NCI-H2029 (cell line): ENCODE results near the gene ESR2.
"Not testable (repeated sequence)": the region's sequence is repeated elsewhere in the genome, so short reads cannot be mapped to it uniquely, and the experiment has no call there.

ENCODE experiments used
- DNase-seq: peaks from one replicate; lab custom pipeline; 2025; lab: John Stamatoyannopoulos, UW

ESR2 gene

DNA sequence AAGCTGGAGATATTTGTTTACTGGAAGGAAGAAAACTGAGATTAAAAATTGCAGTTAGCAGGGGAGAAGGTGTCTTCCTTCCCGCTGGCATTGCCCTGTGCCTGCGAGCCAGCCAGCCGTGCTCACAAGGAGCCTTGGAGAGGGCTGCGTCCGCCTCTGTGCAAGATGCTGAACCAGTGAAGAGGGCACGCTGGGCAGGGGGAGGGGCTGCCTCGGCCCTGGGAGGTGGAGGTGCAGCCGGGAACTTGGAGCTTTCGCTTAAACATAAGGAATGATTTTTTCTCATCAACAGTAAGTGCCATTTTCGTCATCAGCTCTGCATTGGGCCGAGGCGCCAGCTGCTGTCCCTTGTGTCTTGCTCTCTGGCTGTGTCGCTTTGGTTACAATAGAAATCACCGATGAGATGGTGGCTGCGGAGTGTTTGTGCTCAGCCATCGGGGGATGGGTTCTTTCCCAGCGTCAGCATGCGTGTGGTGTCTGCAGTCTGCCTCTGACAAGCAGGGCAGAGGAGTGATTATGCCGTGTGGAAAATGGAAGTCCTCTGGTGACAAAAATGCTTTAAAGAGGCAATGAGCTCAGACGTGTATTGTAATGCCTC, 97.3 kb downstream of the ESR2 start:
- DNase-seq: no peak

- DNase-seq: no peak
Observed at GRCh38 chr14:64196056-64196455, 98.1 kb downstream of the ESR2 start.

GRCh38 chr14:64195199-64195598, 99.0 kb downstream of the ESR2 start:
- DNase-seq: no peak

DNA sequence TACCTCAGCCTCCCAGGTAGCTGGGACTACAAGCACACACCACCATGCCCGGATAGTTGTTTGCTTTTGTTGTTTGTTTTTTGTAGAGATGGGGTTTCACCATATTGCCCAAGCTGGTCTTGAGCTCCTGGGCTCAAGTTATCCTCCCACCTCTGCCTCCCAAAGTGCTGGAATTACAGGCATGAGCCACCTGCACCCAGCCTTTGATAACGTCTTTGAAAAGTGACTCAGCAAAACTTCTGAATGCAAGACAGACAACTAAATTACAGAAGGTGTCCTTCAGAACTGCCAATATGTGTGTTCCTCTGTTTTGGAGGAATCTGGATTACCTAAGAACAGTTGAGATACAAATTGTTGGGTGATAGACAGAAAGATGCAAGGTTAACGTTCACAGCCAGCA, 99.8 kb downstream of the ESR2 start:
- no peak for DNase-seq

DNA sequence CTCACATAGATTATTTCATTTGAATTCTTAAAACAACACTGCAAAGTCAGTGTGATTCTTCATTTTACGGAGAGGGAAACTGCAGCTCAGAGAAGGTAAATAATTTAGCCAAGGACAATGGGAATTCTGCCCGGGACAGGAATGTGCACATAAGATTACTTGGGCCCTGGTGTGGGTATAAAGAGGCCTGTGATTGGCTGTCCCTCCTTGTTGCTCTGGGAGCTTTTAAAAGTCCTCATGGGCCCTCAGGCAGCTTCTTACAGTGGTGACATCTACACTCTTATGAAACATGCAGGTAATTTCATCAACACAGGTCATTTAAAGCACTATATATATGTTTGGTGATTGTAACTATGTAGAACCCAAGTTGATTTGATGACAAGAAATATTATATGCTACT, 100.3 kb downstream of the ESR2 start:
- DNase-seq: no peak

DNA sequence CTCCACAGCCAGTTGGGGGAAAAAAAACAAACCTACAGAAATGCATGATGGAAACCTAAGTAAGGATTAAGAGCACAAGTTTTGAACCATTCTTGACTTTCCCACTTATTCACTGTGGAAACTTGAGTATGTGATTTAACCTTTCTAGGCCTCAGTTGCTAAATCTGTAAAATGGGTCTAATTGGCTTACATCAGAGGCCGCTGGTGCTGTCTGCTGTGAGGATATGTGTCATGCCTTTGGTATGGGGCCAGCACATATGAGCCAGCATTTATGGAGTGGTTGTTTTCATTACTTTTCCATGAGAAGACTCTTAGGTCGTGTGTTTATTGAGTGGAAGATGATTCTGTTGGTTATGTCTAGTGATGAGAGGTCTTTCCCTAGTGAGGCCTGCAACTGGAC, 102.4 kb downstream of the ESR2 start:
- no peak for DNase-seq

- no peak for DNase-seq
Observed at GRCh38 chr14:64190974-64191502, 103.1 kb downstream of the ESR2 start.

- no peak for DNase-seq
Observed at GRCh38 chr14:64187331-64187730, 106.8 kb downstream of the ESR2 start.

DNA sequence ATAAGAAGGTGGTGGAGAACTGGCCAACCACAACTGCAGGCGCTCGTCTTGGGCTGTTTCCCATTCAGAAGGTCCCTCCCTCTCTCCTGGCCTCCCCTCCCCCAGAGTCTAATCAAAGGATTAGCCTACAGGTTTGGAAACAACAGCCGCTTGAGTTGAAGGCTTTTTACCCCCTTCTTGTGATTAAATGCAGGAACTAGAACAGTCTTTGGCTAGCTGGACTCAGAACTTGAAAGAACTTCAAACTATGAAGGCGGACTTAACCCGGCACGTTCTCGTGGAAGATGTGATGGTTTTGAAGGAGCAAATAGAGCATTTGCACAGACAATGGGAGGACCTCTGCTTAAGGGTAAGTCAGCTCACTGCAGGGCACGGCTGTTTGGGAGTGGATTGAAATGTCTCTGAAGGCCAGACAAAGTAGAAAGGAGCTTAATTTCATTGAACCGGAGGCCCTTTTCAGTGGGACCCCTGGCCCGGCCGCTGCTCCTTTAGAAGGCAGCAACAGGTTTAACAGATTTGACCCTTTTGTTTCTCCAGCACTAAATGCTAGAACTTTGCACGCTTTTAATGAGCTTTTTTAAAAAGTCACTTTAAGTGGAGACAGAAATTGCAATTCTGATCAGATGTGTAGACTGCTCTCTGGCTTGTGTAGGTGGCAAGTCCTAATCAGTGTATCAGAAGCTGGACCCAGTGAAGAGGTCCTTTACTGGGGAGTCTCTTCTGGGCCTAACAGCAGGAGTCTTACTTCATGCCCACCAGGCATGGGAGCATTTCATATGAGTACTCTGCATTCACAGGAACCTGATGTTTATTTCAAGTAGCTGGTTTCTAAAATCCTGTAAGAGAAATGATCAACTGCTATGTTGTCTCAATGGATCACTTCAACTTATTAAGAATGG, 107.7 kb downstream of the ESR2 start:
- no peak for DNase-seq

DNA sequence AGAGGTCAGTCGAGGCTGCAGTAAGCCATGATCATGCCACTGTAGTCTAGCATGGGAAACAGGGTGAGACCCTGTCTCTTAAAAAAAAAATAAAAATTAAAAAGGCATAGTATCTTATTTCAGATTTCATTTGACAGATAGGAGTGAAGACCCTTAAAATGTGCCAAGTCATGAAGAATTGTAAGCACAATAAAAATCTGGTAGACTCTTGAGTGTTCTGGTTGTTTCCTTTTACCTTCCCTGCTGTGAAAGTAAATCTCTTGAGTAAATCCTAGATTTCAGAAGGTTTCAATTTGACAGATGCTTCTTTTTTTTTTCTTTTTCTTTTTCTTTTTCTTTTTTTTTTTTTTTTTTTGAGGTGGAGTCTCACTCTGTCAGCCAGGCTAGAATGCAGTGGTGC, 109.0 kb downstream of the ESR2 start:
- no peak for DNase-seq

- DNase-seq: no peak
Observed at GRCh38 chr14:64184103-64184729, 110.0 kb downstream of the ESR2 start.

DNA sequence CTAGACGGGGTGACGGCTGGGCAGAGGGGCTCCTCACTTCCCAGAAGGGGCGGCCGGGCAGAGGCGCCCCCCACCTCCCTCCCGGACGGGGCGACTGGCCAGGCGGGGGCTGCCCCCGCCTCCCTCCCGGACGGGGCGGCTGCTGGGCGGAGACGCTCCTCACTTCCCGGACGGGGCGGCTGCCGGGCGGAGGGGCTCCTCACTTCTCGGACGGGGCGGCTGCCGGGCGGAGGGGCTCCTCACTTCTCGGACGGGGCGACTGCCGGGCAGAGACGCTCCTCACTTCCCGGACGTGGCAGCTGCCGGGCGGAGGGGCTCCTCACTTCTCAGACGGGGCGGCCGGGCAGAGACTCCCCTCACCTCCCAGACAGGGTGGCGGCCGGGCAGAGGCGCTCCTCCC, 111.3 kb downstream of the ESR2 start:
- not testable (repeated sequence) for DNase-seq

DNA sequence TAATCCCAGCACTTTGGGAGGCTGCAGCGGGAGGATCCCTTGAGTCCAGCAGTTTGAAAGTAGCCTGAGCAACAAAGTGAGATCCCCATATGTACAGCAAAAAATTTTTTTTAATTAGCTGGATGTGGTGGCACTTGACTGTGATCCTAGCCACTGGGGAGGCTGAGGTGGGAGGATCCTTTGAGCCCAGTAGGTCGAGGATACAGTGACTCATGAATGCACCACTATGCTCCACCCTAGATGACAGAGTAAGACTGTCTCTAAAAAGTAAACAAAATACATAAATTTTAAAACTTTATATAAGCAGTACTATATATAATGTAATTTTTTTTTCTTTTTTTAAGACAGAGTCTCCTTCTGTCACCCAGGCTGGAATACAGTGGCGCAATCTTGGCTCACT, 115.4 kb downstream of the ESR2 start:
- DNase-seq: no peak

DNA sequence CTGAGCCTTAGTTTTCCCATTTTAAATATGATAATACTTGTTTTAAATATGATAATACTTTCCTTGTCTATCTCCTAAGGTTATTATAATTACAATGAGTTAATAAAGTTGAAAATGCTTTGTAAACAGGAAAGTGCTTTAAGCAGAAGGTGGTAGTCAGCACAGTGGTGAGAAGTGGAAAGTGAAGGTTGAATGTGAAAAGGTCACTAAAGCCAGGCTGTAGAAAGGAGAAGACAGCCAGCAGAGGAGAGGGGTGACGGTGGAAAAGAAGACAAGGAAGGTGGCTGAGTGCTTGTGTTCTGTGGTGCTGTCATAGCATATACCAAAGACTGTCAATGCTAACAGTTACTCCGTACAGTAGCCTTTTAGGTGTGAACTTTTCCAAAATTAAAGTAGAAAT, 117.8 kb downstream of the ESR2 start:
- no peak for DNase-seq

DNA sequence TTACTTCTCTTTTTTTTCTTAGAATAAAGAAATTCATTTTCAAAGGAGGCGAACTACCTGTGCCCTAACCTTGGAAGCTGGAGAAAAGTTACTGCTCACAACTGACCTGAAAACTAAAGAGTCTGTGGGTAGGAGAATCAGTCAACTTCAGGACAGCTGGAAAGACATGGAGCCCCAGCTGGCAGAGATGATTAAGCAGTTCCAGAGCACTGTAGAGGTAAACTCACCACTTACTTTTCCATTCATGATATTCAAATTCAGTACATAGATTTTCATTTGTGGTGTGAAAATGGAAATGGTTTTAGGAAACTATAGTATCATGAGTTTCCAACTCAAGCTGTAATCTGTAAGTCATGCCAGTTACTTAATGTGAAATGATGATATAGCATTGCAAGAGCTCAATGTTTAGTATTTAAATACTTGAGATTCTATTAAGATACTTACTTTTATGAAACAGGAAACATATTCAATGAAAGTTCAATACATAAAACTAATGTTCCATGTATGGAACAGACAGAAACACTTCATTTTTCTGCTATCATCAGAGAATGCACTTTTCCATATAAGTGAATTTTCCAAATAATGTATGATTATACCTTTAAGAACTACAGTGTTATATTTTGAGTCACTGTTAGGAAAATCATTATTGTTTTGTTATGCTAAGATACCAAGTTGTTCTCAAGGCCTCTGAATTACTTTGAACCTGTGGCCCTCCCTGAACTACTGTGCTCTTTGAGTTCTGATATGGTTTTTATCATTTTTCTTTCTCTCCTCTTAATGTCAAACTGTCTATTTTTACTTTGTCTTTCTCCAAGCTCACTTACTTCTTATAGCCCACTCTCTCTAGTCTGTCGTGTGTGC, 119.0 kb downstream of the ESR2 start:
- no peak for DNase-seq

- no peak for DNase-seq
Observed at GRCh38 chr14:64170181-64170580, 124.0 kb downstream of the ESR2 start.

GRCh38 chr14:64159588-64159987, 134.6 kb downstream of the ESR2 start:
- no peak for DNase-seq

DNA sequence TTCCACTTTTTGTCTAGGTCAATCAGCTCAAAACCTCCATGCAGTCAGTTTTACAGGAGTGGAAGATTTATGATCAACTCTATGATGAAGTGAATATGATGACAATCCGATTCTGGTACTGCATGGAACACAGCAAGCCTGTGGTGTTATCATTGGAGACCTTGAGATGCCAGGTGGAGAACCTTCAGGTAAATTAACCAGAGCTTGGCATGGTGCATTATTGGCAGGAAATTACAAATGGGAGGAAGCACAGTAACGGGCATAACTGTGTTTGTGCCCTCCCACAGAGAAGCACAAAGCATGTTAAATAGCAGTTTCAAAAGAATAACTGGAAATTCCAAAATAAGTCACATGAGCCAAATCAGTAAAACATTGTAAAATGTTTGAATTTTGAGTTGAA, 135.6 kb downstream of the ESR2 start:
- DNase-seq: no peak

- DNase-seq: no peak
Observed at GRCh38 chr14:64149921-64150320, 144.2 kb downstream of the ESR2 start.

DNA sequence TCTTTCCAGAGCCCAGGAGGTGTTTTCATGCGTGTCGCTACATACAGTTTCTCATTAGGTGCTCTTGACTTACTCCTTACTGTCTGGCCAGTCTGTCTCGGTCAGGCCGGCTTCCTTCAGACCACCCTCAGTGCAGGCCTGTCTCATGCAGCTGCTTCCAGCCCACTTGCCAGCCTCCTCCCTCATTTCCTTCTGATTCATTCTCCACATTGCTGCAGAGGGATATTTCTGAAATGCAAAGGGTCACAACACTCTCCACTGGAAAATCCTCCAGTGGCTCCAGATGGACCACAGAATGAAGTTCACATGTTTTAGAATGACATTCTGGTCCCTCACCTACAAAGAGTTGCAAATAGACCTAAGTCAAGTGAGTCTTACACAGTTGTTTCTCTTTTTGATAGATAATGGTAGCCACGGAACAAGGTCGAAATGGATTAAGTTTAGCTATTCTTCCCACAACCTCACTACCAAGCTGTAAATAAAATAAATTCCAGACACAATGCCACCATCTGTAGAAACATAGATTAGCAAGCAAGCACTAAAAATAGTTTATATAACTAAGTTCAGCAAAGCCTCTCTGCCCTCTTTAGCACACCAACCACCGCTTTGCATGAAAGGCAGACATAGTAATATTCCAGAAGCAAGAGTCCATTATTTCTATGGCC, 146.9 kb downstream of the ESR2 start:
- no peak for DNase-seq

GRCh38 chr14:64137657-64138290, 156.4 kb downstream of the ESR2 start:
- DNase-seq: no peak
